NCI-H1092 (cell line): Measurements from ENCODE around the gene SLC43A3.

Source experiments
- DNase-seq: peaks from one replicate; lab custom pipeline; 2025; lab: John Stamatoyannopoulos, UW

The SLC43A3 gene

GRCh38 chr11:57426929-57427726, at the start of gene SLC43A3:
TSS of gene SLC43A3 (minus strand) at chr11:57427121. CDS start at chr11:57426172, 949 bp downstream.
- DNase-seq, result peak; percentile 21

GRCh38 chr11:57476047-57476756, 49.3 kb upstream of the SLC43A3 start:
- DNase-seq, result no peak

DNA sequence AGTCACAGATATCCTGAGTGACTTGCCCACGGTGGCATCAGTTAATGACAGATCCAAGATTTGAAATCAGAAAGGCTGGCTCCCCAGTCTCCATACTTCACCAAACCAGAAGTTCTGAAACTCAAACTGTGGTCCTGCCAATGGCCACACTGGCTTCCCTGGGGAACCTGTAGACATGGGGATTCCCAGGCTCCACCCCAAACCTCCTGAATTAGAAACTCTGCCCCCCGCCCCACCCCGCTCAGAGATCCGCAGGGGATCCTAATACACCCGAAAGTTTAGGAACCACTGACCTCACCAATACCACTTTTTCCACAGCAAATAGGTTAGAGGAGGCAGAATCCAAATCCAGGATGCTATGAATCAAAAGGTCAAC, 48.7 kb upstream of the SLC43A3 start:
- DNase-seq, result no peak

- no peak for DNase-seq
Measured at GRCh38 chr11:57475191-57475590, 48.3 kb upstream of the SLC43A3 start.

DNA sequence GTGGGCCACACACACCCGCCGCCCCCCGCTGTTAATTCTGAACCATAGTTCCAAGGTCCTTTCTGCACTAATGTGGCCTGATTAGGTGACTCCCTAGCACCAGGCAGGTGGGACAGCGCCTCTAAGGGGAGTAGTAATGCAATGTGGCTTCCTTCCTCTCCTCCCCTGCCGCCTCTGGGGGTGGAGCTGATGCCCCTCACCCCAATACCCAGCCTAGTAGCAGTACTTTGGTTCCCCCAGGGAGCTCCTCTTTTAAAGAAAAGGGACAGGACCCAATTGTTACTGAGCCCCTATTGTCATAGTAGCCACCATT, 47.8 kb upstream of the SLC43A3 start:
- DNase-seq, result no peak

GRCh38 chr11:57474017-57474802, 47.3 kb upstream of the SLC43A3 start:
- no peak for DNase-seq

GRCh38 chr11:57473285-57473841, 46.4 kb upstream of the SLC43A3 start:
- DNase-seq, result no peak

- DNase-seq, result peak; percentile 34
Measured at GRCh38 chr11:57471496-57471895, 44.6 kb upstream of the SLC43A3 start.

DNA sequence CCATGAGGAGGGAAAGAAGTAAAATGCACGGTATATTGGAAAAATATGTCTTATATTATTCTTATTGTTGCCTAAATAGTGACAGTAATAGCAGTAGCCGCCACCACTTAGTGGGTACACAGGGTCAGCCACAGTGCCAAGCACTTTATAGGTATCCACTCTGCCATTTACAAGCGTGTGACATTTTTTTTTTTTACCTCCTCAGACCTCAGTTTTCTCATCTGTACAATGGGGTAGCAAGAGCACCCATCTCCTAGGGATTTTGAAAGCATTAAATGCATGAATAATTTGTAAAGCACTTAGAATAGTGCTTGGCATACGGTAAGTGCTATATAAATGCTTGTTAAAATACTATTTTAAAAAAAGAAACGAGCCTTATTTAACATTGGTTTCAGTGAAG, 42.3 kb upstream of the SLC43A3 start:
- DNase-seq, result no peak

GRCh38 chr11:57468276-57468675, 41.4 kb upstream of the SLC43A3 start:
- no peak for DNase-seq

DNA sequence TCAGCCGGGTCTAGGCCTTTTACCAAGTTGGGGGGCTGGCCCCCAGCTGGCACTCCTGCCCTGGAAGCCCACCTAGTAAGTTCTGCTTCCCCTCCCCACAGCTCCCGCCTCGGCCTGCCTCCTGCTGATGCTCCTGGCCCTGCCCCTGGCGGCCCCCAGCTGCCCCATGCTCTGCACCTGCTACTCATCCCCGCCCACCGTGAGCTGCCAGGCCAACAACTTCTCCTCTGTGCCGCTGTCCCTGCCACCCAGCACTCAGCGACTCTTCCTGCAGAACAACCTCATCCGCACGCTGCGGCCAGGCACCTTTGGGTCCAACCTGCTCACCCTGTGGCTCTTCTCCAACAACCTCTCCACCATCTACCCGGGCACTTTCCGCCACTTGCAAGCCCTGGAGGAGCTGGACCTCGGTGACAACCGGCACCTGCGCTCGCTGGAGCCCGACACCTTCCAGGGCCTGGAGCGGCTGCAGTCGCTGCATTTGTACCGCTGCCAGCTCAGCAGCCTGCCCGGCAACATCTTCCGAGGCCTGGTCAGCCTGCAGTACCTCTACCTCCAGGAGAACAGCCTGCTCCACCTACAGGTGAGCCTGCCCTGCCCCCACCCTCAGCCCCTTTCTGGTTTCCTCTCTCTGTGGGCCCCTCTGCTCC, 40.7 kb upstream of the SLC43A3 start:
- no peak for DNase-seq

GRCh38 chr11:57466680-57467079, 39.8 kb upstream of the SLC43A3 start:
- DNase-seq, result no peak

DNA sequence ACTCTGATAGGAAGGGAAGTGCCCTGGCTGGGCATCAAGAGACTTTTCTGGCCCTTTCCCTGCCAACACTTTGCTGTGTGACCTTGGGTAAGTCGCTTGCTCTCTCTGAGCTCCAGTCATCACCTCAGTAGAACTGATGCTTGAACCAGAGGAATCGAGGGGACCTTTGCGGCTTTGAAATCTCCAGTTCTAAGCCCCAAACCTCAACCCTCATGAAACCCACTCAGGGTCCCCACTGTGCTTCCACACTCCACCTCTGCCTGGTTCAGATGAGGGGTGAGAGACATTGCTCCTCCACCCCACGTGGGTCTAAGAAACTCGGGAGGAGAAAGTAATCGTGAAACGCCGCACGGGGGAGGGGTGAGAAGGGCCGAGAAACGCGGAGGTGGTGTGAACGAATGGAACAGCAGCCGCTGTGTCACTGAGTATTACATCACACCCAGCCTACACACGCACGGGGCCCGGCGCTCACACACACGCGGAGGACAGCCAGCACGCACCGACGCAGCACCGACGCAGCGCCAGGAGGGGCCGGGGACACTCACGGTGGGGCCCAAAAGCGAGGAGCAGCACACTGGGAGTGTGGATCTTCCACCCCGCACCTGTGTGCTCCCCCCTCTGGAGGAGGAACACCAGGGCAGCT, 37.7 kb upstream of the SLC43A3 start:
- DNase-seq, result no peak

- no peak for DNase-seq
Measured at GRCh38 chr11:57463671-57464538, 37.0 kb upstream of the SLC43A3 start.

GRCh38 chr11:57462597-57462996, 35.7 kb upstream of the SLC43A3 start:
- no peak for DNase-seq

GRCh38 chr11:57461841-57462489, 35.0 kb upstream of the SLC43A3 start:
- DNase-seq, result no peak

GRCh38 chr11:57460758-57461749, 34.1 kb upstream of the SLC43A3 start:
- no peak for DNase-seq

DNA sequence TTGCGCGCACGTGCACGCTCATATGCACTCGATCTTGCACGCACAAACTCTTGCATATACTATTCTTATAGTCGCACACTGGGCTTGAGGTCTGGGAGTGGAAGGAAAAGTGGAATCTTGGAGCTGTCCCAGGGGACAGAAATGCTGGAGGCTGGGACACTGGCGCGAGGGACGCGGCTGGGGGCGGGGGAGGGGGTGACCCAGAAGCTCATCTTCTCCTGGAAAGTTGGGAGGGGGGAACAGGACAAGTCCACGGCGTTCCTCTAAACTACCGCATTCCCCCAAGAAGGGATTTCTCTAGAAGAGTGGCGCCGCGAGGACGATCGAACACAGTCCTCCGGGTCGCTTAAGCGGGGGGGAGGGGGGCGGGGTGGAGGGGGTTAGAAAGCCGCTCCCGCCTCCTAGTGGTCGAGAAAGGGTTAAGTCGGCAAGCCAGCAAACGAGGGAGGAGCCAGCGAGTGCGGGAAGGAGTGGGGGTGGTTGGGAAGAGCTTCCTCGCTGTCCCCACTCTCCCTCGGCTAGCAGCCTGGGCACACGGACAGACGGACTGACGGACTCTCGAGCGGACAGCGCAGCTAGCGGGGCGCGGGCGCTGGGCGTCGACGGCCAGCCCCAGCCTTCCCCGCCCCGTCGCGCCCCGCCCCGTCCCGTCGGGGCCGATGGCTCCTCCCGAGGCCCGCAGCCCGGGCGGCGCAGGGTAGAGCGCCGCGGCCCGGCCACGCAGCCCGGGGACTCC, 33.3 kb upstream of the SLC43A3 start, which contains the start of gene RTN4RL2:
RTN4RL2 (plus strand) TSS at position 507 of the 736 bp plus-strand sequence. CDS start 338 bp downstream, outside the sequence.
- DNase-seq, result no peak
